HG02884 (cell line): ENCODE results near the gene RPL39L.

Experiments used
- ATAC-seq: cut with Tn5 transposase; IDR thresholded peaks from one replicate; pipeline ENCODE4 v1.9.1; 2021; ENCODE audit warnings: mild to moderate bottlenecking, moderate library complexity; ENCODE audit not compliant: unreplicated experiment

The RPL39L gene

GRCh38 chr3:187101184-187102072, 37.9 kb downstream of the RPL39L start:
- ATAC-seq: no peak

- ATAC-seq: no peak
Observed at GRCh38 chr3:187098923-187099512, 40.3 kb downstream of the RPL39L start.

- no peak for ATAC-seq
Observed at GRCh38 chr3:187093320-187093719, 46.0 kb downstream of the RPL39L start.

- ATAC-seq: no peak
Observed at GRCh38 chr3:187088701-187089100, 50.6 kb downstream of the RPL39L start.

GRCh38 chr3:187086831-187087230, 52.5 kb downstream of the RPL39L start:
- ATAC-seq: no peak

GRCh38 chr3:187085933-187086332, 53.4 kb downstream of the RPL39L start:
- ATAC-seq: no peak

GRCh38 chr3:187085021-187085666, 54.2 kb downstream of the RPL39L start:
- ATAC-seq: no peak

GRCh38 chr3:187084580-187084979, 54.7 kb downstream of the RPL39L start:
- no peak for ATAC-seq

- no peak for ATAC-seq
Observed at GRCh38 chr3:187084126-187084525, 55.2 kb downstream of the RPL39L start.

GRCh38 chr3:187082758-187083375, 56.4 kb downstream of the RPL39L start:
- no peak for ATAC-seq

GRCh38 chr3:187080799-187081450, 58.4 kb downstream of the RPL39L start:
- no peak for ATAC-seq

GRCh38 chr3:187079090-187080022, 59.9 kb downstream of the RPL39L start:
- ATAC-seq: no peak

- no peak for ATAC-seq
Observed at GRCh38 chr3:187077537-187077936, 61.8 kb downstream of the RPL39L start.

- ATAC-seq: no peak
Observed at GRCh38 chr3:187077085-187077484, 62.2 kb downstream of the RPL39L start.

- ATAC-seq: no peak
Observed at GRCh38 chr3:187076297-187076696, 63.0 kb downstream of the RPL39L start.

- ATAC-seq: no peak
Observed at GRCh38 chr3:187074846-187075245, 64.5 kb downstream of the RPL39L start.

GRCh38 chr3:187073581-187074098, 65.7 kb downstream of the RPL39L start:
- no peak for ATAC-seq

- ATAC-seq: no peak
Observed at GRCh38 chr3:187072511-187072910, 66.8 kb downstream of the RPL39L start.

- ATAC-seq: no peak
Observed at GRCh38 chr3:187072102-187072501, 67.2 kb downstream of the RPL39L start.
